HCT116 (cell line): ENCODE data around the gene FAM240B. TPM values are rescaled to one million over a fixed set of nuclear protein-coding genes. Genes with fewer than 3 reads are reported as not detected.

Source experiments
- ATAC-seq: fragments of 200-7000 bp; cut with Tn5 transposase; 2 replicates; pipeline ENCODE4 v1.9.1; 2020; ENCODE audit warnings: mild to moderate bottlenecking, moderate library complexity
- BruUV-seq: library from RNA; stranded (reverse); fragments of 400-500 nt; replicated peaks from 2 replicates; lab custom pipeline; 2021; lab: Mats Ljungman, UMichigan
- CTCF ChIA-PET: fragments of 300-600 bp; sonication (Branson Sonifier 250); formaldehyde crosslinking; loops from one replicate; lab custom pipeline; 2021; ENCODE audit warnings: antibody characterized with exemption; lab: Charles Lee
- POLR2A ChIA-PET: fragments of 300-600, 350-600 bp; sonication (Branson Sonifier 250); formaldehyde crosslinking; loops from one replicate; lab custom pipeline; 2021; ENCODE audit warnings: antibody characterized with exemption; lab: Charles Lee
- RAD21 ChIA-PET, 2 experiments: fragments of 300-600 bp; sonication (Branson Sonifier 250); formaldehyde crosslinking; loops; one replicate each; lab custom pipeline; 2023; ENCODE audit warnings: low total read pairs in 2 of 2; ENCODE audit not compliant: uncharacterized antibody in 2 of 2, unreplicated experiment in 2 of 2, low non-redundant PET in 1 of 2; lab: Charles Lee
- DNase-seq: peaks from one replicate; pipeline ENCODE4 v3.0.0-alpha.2; 2010; ENCODE audit warnings: low read depth, low spot score
- H2AFZ ChIP-seq: fragments of 200-600 bp; shearing (Covaris generic), sonication (generic); 2 replicates; pipeline ENCODE4 v1.6.1; 2017; ENCODE audit warnings: low read depth, mixed run types, mixed read lengths, antibody characterized with exemption, low read length; ENCODE audit not compliant: poor library complexity, severe bottlenecking
- H3K27ac ChIP-seq: 2 replicates; pipeline ENCODE4 v1.5.1; 2012; ENCODE audit warnings: low read depth, low read length
- H3K27me3 ChIP-seq: fragments of 200-600 bp; sonication (generic); 2 replicates; pipeline ENCODE4 v1.6.1; 2016; ENCODE audit warnings: mixed run types, low read length, mixed read lengths; ENCODE audit not compliant: insufficient read depth
- H3K36me3 ChIP-seq, 2 experiments: fragments of 200-500 bp in 1 of 2; fragments of 200-600 bp in 1 of 2; sonication (Bioruptor generic) in 1 of 2; sonication (generic) in 1 of 2; 2 replicates each; pipeline versions ENCODE4 v1.5.1 to v1.6.1; 2014 to 2016; ENCODE audit warnings: low read length in 2 of 2, inconsistent platforms in 1 of 2, mixed read lengths in 1 of 2, mixed run types in 1 of 2; ENCODE audit not compliant: insufficient read depth in 2 of 2, control insufficient read depth in 1 of 2
- H3K4me1 ChIP-seq, 2 experiments: fragments of 200-600 bp in 1 of 2; sonication (generic) in 1 of 2; 2 replicates each; pipeline versions ENCODE4 v1.5.1 to v1.6.1; 2012 to 2017; ENCODE audit warnings: low read length in 2 of 2, inconsistent platforms in 1 of 2, mild to moderate bottlenecking in 1 of 2, mixed read lengths in 1 of 2, mixed run types in 1 of 2, moderate library complexity in 1 of 2; ENCODE audit not compliant: insufficient read depth in 2 of 2, control insufficient read depth in 1 of 2
- H3K4me2 ChIP-seq: fragments of 200-600 bp; sonication (generic); 2 replicates; pipeline ENCODE4 v1.6.1; 2017; ENCODE audit warnings: mixed run types, low read length, mixed read lengths
- H3K4me3 ChIP-seq, 2 experiments: fragments of 200-600 bp in 1 of 2; sonication (generic) in 1 of 2; replicated peaks in 1 of 2; 2 replicates each; pipeline ENCODE4 v1.5.1; 2011 to 2016; ENCODE audit warnings: low read length in 2 of 2, control low read depth in 1 of 2, low read depth in 1 of 2, mild to moderate bottlenecking in 1 of 2, mixed read lengths in 1 of 2, mixed run types in 1 of 2
- H3K79me2 ChIP-seq: fragments of 200-600 bp; sonication (generic); 2 replicates; pipeline ENCODE4 v1.6.1; 2017; ENCODE audit warnings: mild to moderate bottlenecking, mixed run types, low read length, moderate library complexity, mixed read lengths; ENCODE audit not compliant: insufficient read depth
- H3K9ac ChIP-seq: fragments of 200-600 bp; sonication (generic); 2 replicates; pipeline ENCODE4 v1.6.1; 2016; ENCODE audit warnings: low read length, mixed read lengths
- H3K9me2 ChIP-seq: fragments of 200-600 bp; sonication (generic), shearing (Covaris generic); 2 replicates; pipeline ENCODE4 v1.6.1; 2017; ENCODE audit warnings: mixed run types, mild to moderate bottlenecking, moderate library complexity; ENCODE audit not compliant: insufficient read depth
- H3K9me3 ChIP-seq, 2 experiments: fragments of 200-500 bp in 1 of 2; fragments of 200-600 bp in 1 of 2; sonication (Bioruptor generic) in 1 of 2; sonication (generic) in 1 of 2; 2 replicates each; pipeline ENCODE4 v1.6.1; 2014 to 2017; ENCODE audit warnings: low read length in 2 of 2, mixed read lengths in 2 of 2, inconsistent platforms in 1 of 2, low read depth in 1 of 2, mild to moderate bottlenecking in 1 of 2, mixed run types in 1 of 2, moderate library complexity in 1 of 2; ENCODE audit not compliant: control insufficient read depth in 1 of 2, insufficient read depth in 1 of 2
- H4K20me1 ChIP-seq: fragments of 200-600 bp; sonication (generic), shearing (Covaris generic); 2 replicates; pipeline ENCODE4 v1.6.1; 2017; ENCODE audit warnings: mixed run types, mild to moderate bottlenecking, moderate library complexity; ENCODE audit not compliant: insufficient read depth
- CBX3 ChIP-seq: IDR thresholded peaks from 2 replicates; pipeline ENCODE4 v1.6.1; 2012; ENCODE audit warnings: low read depth
- CTCF ChIP-seq, 3 experiments: fragments of 200-600 bp in 1 of 3; sonication (generic) in 1 of 3; IDR thresholded peaks in 2 of 3; conservative IDR thresholded peaks in 1 of 3; 2 replicates each; pipeline ENCODE4 v1.5.1; 2012 to 2017; ENCODE audit warnings: low read depth in 2 of 3, low read length in 2 of 3, antibody characterized with exemption in 1 of 3, borderline replicate concordance in 1 of 3, control low read depth in 1 of 3, mild to moderate bottlenecking in 1 of 3, mixed read lengths in 1 of 3, mixed run types in 1 of 3, moderate library complexity in 1 of 3; ENCODE audit not compliant: insufficient read depth in 1 of 3
- EGR1 ChIP-seq: IDR thresholded peaks from 2 replicates; pipeline ENCODE4 v1.6.1; 2012; ENCODE audit warnings: low read depth
- EZH2phosphoT487 ChIP-seq: fragments of 200-600 bp; IDR thresholded peaks from 2 replicates; pipeline ENCODE4 v1.6.1; 2018; ENCODE audit warnings: antibody characterized with exemption, borderline replicate concordance
- FOSL1 ChIP-seq: IDR thresholded peaks from 2 replicates; pipeline ENCODE4 v1.6.1; 2012; ENCODE audit warnings: low read depth
- JUND ChIP-seq: IDR thresholded peaks from 2 replicates; pipeline ENCODE4 v1.6.1; 2012
- POLR2A ChIP-seq: IDR thresholded peaks from 2 replicates; pipeline ENCODE4 v1.7.0; 2011; ENCODE audit warnings: borderline replicate concordance; ENCODE audit not compliant: insufficient read depth, insufficient read length; ENCODE audit errors: extremely low read depth
- POLR2AphosphoS5 ChIP-seq: IDR thresholded peaks from 2 replicates; pipeline ENCODE4 v1.6.1; 2011; ENCODE audit warnings: mild to moderate bottlenecking, low read depth, low read length, moderate library complexity
- RAD21 ChIP-seq: IDR thresholded peaks from 2 replicates; pipeline ENCODE4 v1.6.1; 2012; ENCODE audit warnings: low read depth, mild to moderate bottlenecking
- REST ChIP-seq: IDR thresholded peaks from 2 replicates; pipeline ENCODE4 v1.6.1; 2012; ENCODE audit warnings: low read depth
- SIN3A ChIP-seq: IDR thresholded peaks from 2 replicates; pipeline ENCODE4 v1.6.1; 2012; ENCODE audit warnings: low read depth
- SP1 ChIP-seq: IDR thresholded peaks from 2 replicates; pipeline ENCODE4 v1.6.1; 2012; ENCODE audit warnings: low read depth
- SRF ChIP-seq: IDR thresholded peaks from 2 replicates; pipeline ENCODE4 v1.6.1; 2012; ENCODE audit warnings: low read depth
- YY1 ChIP-seq: IDR thresholded peaks from 2 replicates; pipeline ENCODE4 v1.6.1; 2011; ENCODE audit warnings: low read length, low read depth, moderate library complexity, mild to moderate bottlenecking; ENCODE audit not compliant: insufficient replicate concordance; ENCODE audit errors: extremely low read depth
- ZFX ChIP-seq: fragments of 450-650 bp; IDR thresholded peaks from 2 replicates; pipeline ENCODE4 v1.6.1; 2017
- ZNF274 ChIP-seq: fragments of 200-500 bp; sonication (Bioruptor generic); IDR thresholded peaks from 2 replicates; pipeline ENCODE4 v1.6.1; 2014; ENCODE audit warnings: mild to moderate bottlenecking, low read depth, low read length, inconsistent platforms
- intact Hi-C: fragments of 100-400 bp; cut with micrococcal nuclease; formaldehyde crosslinking; loops from 2 replicates; pipeline ENCODE4 v1.10.0; 2022
- total RNA-seq: library from RNA; stranded (reverse); gene quantifications from one replicate; pipeline ENCODE4 v1.2.1, GENCODE V29; 2021; ENCODE audit not compliant: unreplicated experiment

The FAM240B gene
- total RNA-seq, 1 experiment from 2014 or later = not detected

GRCh38 chr9:38697776-38698300 lies 22.1 kb downstream of the FAM240B start:
- Histone ChIP-seq H3K9me3 (no peaks in the 10 kb centered on the region), H3K4me1 (no peaks in the 10 kb centered on the region; a peak in 1 of 4 replicates), H3K27me3 (no peaks in the 10 kb centered on the region), H4K20me1 (no peaks in the 10 kb centered on the region), H3K4me2 (no peak overlapping the region), H3K9me2 (no peaks in the 10 kb centered on the region), H3K4me3 (no peak overlapping the region), H3K9ac (no peak overlapping the region), H2AFZ (no peak overlapping the region), H3K27ac (no peak overlapping the region), H3K79me2 (no peaks in the 10 kb centered on the region), H3K36me3 (no peaks in the 10 kb centered on the region)
- intact Hi-C loops = no loop called here
- no TSS peak for BruUV-seq
- no peak for DNase-seq
- ChIA-PET RAD21 (no interaction called here), POLR2A (no interaction called here), CTCF (interaction anchor here (1.1 kb wide), 1 partner anchor 25 kb away, joined by 3 read pairs; no protein-coding TSS in a partner anchor)
- TF ChIP-seq SRF (no peak), JUND (no peak), YY1 (no peak), ZNF274 (no peak), EGR1 (no peak), SIN3A (no peak), SP1 (no peak), REST (no peak), CBX3 (no peak), FOSL1 (no peak), EZH2phosphoT487 (no peak), RAD21 (no peak), POLR2AphosphoS5 (no peak), POLR2A (no peak), CTCF (IDR thresholded peaks at IDR 0.05 in 2 of 3, conservative IDR thresholded peaks at IDR 0.05 in 1 of 3; ENCODE audit: borderline replicate concordance in 1 of 3, insufficient read depth in 1 of 3, low read depth in 2 of 3, low read length in 2 of 3) (no peak), ZFX (no peak)
- ATAC-seq = no peak
